ENCODE data around the gene ENG.

Gene ENG

DNA sequence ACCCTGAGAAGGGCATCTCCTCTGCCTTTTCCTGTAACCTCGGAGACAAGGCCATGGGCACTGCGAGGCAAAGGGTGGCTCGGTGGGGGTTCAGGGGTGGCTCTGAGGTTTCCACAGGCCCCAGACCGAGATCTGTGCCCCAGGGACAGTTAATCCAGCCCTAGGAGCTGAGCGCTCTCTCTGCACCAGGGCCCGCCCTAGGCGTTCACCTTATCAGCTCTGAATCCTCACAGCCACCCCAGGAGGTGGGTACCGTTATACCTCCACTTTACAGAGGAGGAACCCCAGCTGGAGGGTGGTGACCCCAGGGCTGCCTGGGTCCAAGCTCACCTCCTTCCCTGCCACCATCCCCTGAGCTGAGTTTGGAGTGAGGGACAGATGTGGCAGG lies 2.3 kb upstream of the ENG start:
- Histone ChIP-seq H3K9me3 (ENCODE audit: insufficient read depth, low read depth, low read length) (no peaks in the 10 kb centered on the region), H3K27me3 (ENCODE audit: insufficient read depth, low read length, poor library complexity, severe bottlenecking) (no peaks in the 10 kb centered on the region), H3K9ac (ENCODE audit: low read depth, low read length, poor library complexity, severe bottlenecking) (peak overlapping the region; percentile 26), H3F3A (ENCODE audit: low read depth) (0 out of 2 replicates have a peak, but pooled peaks cover 1% of the 10 kb centered on the region), H3K4me2 (ENCODE audit: low read depth, low read length, poor library complexity, severe bottlenecking) (no peak overlapping the region), H3K9me2 (replicated peaks; ENCODE audit: low read depth, low read length) (no peaks in the 10 kb centered on the region), H2AFZ (ENCODE audit: low read length) (no peak overlapping the region), H3K4me1 (ENCODE audit: insufficient read depth, low read length, poor library complexity, severe bottlenecking) (peaks cover 55% of the 10 kb centered on the region), H3K79me2 (ENCODE audit: insufficient read depth, low read length) (no peaks in the 10 kb centered on the region), H3K36me3 (ENCODE audit: insufficient read depth, low read length) (no peaks in the 10 kb centered on the region), H3K4me3 (ENCODE audit: low read length, poor library complexity, severe bottlenecking) (no peak overlapping the region), H4K20me1 (ENCODE audit: insufficient read depth, low read length, poor library complexity, severe bottlenecking) (no peaks in the 10 kb centered on the region)
- TF ChIP-seq, protein P1, sequence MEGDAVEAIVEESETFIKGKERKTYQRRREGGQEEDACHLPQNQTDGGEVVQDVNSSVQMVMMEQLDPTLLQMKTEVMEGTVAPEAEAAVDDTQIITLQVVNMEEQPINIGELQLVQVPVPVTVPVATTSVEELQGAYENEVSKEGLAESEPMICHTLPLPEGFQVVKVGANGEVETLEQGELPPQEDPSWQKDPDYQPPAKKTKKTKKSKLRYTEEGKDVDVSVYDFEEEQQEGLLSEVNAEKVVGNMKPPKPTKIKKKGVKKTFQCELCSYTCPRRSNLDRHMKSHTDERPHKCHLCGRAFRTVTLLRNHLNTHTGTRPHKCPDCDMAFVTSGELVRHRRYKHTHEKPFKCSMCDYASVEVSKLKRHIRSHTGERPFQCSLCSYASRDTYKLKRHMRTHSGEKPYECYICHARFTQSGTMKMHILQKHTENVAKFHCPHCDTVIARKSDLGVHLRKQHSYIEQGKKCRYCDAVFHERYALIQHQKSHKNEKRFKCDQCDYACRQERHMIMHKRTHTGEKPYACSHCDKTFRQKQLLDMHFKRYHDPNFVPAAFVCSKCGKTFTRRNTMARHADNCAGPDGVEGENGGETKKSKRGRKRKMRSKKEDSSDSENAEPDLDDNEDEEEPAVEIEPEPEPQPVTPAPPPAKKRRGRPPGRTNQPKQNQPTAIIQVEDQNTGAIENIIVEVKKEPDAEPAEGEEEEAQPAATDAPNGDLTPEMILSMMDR (conservative IDR thresholded peaks at IDR 0.05; ENCODE audit: low read length) = no peak
- TF ChIP-seq EZH2phosphoT487 (IDR thresholded peaks at IDR 0.05; ENCODE audit: borderline replicate concordance) = no peak

DNA sequence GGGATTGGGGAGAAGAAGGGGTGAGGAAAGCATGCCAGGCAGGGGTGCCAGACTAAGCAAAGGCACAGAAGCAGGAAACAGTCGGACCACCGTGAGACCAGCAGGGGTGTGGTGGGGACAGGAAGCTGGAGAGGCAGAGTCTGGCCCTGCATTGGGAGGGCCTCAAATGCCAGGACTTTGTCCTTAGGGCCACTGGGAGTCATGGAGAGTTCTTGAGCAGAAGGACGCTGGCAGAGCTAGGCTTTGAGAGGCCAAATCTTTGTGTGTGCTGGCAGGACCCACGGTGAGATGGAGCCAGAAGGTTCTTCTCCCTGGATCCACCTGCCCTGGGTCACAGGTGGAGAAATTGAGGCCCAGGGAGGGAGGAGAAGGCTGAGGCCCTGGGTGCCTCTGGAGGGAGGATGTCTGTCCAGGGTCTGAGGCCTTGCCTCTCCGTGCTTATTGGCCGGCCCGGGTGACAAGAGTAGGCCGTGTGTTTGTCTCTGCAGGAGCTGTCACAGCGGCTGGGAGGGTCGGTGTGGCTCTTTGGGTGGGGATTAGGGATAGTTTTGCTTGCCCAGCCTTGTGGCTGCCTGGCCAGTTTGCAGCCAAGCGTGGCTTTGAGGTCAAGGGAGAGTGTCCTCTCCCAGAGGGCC lies 1.8 kb upstream of the ENG start:
- TF ChIP-seq, protein P1 (conservative IDR thresholded peaks at IDR 0.05; ENCODE audit: low read length) = no peak
- no peak for TF ChIP-seq EZH2phosphoT487 (IDR thresholded peaks at IDR 0.05; ENCODE audit: borderline replicate concordance)
- no peaks in the 10 kb centered on the region for H4K20me1 ChIP-seq (ENCODE audit: insufficient read depth, low read length, poor library complexity, severe bottlenecking)
- no peaks in the 10 kb centered on the region for H3K36me3 ChIP-seq (ENCODE audit: insufficient read depth, low read length)
- no peak overlapping the region for H3K4me2 ChIP-seq (ENCODE audit: low read depth, low read length, poor library complexity, severe bottlenecking)
- H3K4me3 ChIP-seq (ENCODE audit: low read length, poor library complexity, severe bottlenecking) = no peak overlapping the region
- peak overlapping the region; percentile 26 for H3K9ac ChIP-seq (ENCODE audit: low read depth, low read length, poor library complexity, severe bottlenecking)
- no peak overlapping the region for H2AFZ ChIP-seq (ENCODE audit: low read length)
- H3K9me2 ChIP-seq (replicated peaks; ENCODE audit: low read depth, low read length) = no peaks in the 10 kb centered on the region
- no peaks in the 10 kb centered on the region for H3K79me2 ChIP-seq (ENCODE audit: insufficient read depth, low read length)
- H3K9me3 ChIP-seq (ENCODE audit: insufficient read depth, low read depth, low read length) = no peaks in the 10 kb centered on the region
- H3K4me1 ChIP-seq (ENCODE audit: insufficient read depth, low read length, poor library complexity, severe bottlenecking) = peaks cover 50% of the 10 kb centered on the region
- no peaks in the 10 kb centered on the region for H3F3A ChIP-seq (ENCODE audit: low read depth)
- H3K27me3 ChIP-seq (ENCODE audit: insufficient read depth, low read length, poor library complexity, severe bottlenecking) = no peaks in the 10 kb centered on the region

GRCh38 chr9:127855522-127855921 lies 1.1 kb upstream of the ENG start:
- no peaks in the 10 kb centered on the region for H3K27me3 ChIP-seq (ENCODE audit: insufficient read depth, low read length, poor library complexity, severe bottlenecking)
- no peaks in the 10 kb centered on the region for H3F3A ChIP-seq (ENCODE audit: low read depth)
- no peak overlapping the region for H3K4me3 ChIP-seq (ENCODE audit: low read length, poor library complexity, severe bottlenecking)
- no peaks in the 10 kb centered on the region for H3K79me2 ChIP-seq (ENCODE audit: insufficient read depth, low read length)
- H4K20me1 ChIP-seq (ENCODE audit: insufficient read depth, low read length, poor library complexity, severe bottlenecking) = no peaks in the 10 kb centered on the region
- H3K9ac ChIP-seq (ENCODE audit: low read depth, low read length, poor library complexity, severe bottlenecking) = no peak overlapping the region
- H3K4me2 ChIP-seq (ENCODE audit: low read depth, low read length, poor library complexity, severe bottlenecking) = no peak overlapping the region
- H2AFZ ChIP-seq (ENCODE audit: low read length) = no peak overlapping the region
- H3K4me1 ChIP-seq (ENCODE audit: insufficient read depth, low read length, poor library complexity, severe bottlenecking) = peaks cover 43% of the 10 kb centered on the region
- TF ChIP-seq, protein P1 (conservative IDR thresholded peaks at IDR 0.05; ENCODE audit: low read length) = no peak
- no peak for TF ChIP-seq EZH2phosphoT487 (IDR thresholded peaks at IDR 0.05; ENCODE audit: borderline replicate concordance)
- no peaks in the 10 kb centered on the region for H3K9me2 ChIP-seq (replicated peaks; ENCODE audit: low read depth, low read length)
- no peaks in the 10 kb centered on the region for H3K9me3 ChIP-seq (ENCODE audit: insufficient read depth, low read depth, low read length)
- no peaks in the 10 kb centered on the region for H3K36me3 ChIP-seq (ENCODE audit: insufficient read depth, low read length)

Data from Loucy (cell line).